SK-N-SH treated with all-trans-retinoic acid at 6 μM for 48 hours (cell line): ENCODE results near the gene OPHN1.

Source experiments
- ARNTL ChIP-seq: fragments of 450-650 bp; formaldehyde crosslinking; IDR thresholded peaks from 2 replicates; pipeline ENCODE4 v1.5.0; 2020; ENCODE audit warnings: low read depth, mild to moderate bottlenecking, moderate library complexity, borderline replicate concordance
- OSR1 ChIP-seq: fragments of 250-450 bp; sonication (Bioruptor Pico); IDR thresholded peaks from 2 replicates; pipeline ENCODE4 v1.8.0; 2022; ENCODE audit warnings: moderate library complexity, mild to moderate bottlenecking, inconsistent platforms
- RARB ChIP-seq: fragments of 250-450 bp; sonication (Bioruptor Pico); IDR thresholded peaks from 2 replicates; pipeline ENCODE4 v1.8.0; 2021; ENCODE audit warnings: mild to moderate bottlenecking, moderate library complexity
- ZFP3 ChIP-seq: fragments of 250-450 bp; sonication (Bioruptor Pico); IDR thresholded peaks from 2 replicates; pipeline ENCODE4 v1.5.0; 2020; ENCODE audit warnings: mild to moderate bottlenecking, moderate library complexity
- TF ChIP-seq, protein P1 (sequence below): fragments of 250-450 bp; sonication (Bioruptor Pico); IDR thresholded peaks from 2 replicates; pipeline ENCODE4 v1.8.0; 2021; ENCODE audit warnings: low read depth, mild to moderate bottlenecking, moderate library complexity, borderline replicate concordance

DNA sequence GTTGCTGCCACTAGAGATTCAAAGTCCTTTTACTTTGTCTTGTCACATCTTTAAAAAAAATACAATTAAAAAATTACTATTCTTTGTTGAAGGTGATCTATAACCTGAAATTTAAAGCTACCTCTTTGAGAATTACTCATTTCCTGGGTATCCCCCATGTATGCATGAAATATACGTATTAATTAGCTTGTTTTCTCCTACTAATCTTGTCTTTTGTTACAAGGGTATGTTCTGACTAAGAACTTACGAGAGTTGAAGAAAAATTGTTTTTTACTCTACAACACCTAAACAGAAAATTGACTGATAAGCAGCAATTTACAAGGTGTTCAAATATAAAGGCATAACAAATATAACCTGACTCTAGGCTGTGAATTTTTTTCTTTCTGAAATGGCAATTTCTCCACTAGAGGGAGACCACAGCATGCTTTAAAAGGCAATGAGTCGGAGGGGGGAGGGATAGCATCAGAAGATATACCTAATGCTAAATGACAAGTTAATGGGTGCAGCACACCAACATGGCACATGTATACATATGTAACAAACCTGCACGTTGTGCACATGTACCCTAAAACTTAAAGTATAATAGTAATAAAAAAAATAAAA, 249.6 kb downstream of the OPHN1 start:
- no peak for TF ChIP-seq OSR1
- TF ChIP-seq, protein P1, sequence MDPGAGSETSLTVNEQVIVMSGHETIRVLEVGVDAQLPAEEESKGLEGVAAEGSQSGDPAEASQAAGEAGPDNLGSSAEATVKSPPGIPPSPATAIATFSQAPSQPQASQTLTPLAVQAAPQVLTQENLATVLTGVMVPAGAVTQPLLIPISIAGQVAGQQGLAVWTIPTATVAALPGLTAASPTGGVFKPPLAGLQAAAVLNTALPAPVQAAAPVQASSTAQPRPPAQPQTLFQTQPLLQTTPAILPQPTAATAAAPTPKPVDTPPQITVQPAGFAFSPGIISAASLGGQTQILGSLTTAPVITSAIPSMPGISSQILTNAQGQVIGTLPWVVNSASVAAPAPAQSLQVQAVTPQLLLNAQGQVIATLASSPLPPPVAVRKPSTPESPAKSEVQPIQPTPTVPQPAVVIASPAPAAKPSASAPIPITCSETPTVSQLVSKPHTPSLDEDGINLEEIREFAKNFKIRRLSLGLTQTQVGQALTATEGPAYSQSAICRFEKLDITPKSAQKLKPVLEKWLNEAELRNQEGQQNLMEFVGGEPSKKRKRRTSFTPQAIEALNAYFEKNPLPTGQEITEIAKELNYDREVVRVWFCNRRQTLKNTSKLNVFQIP (CRISPR knock-in tag) = no peak
- TF ChIP-seq RARB (CRISPR knock-in tag) = no peak
- no peak for TF ChIP-seq ARNTL
- no peak for TF ChIP-seq ZFP3
